Astrocyte (in vitro differentiated cells and primary cell): Measurements from ENCODE around the gene ZP2.

ENCODE experiments used
- EZH2 ChIP-seq: IDR thresholded peaks from 2 replicates; pipeline ENCODE4 v1.6.1; 2012; ENCODE audit warnings: mild to moderate bottlenecking, low read length, inconsistent platforms; ENCODE audit not compliant: insufficient read depth
- TF ChIP-seq, protein P1 (sequence below): IDR thresholded peaks from 2 replicates; pipeline ENCODE4 v1.5.1; 2011; ENCODE audit warnings: low read depth, mild to moderate bottlenecking, inconsistent platforms, low read length, moderate library complexity; ENCODE audit not compliant: insufficient read depth

- TF ChIP-seq, protein P1, sequence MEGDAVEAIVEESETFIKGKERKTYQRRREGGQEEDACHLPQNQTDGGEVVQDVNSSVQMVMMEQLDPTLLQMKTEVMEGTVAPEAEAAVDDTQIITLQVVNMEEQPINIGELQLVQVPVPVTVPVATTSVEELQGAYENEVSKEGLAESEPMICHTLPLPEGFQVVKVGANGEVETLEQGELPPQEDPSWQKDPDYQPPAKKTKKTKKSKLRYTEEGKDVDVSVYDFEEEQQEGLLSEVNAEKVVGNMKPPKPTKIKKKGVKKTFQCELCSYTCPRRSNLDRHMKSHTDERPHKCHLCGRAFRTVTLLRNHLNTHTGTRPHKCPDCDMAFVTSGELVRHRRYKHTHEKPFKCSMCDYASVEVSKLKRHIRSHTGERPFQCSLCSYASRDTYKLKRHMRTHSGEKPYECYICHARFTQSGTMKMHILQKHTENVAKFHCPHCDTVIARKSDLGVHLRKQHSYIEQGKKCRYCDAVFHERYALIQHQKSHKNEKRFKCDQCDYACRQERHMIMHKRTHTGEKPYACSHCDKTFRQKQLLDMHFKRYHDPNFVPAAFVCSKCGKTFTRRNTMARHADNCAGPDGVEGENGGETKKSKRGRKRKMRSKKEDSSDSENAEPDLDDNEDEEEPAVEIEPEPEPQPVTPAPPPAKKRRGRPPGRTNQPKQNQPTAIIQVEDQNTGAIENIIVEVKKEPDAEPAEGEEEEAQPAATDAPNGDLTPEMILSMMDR: no peak
- no peak for TF ChIP-seq EZH2
Measured at GRCh38 chr16:21205303-21205702, 6.1 kb downstream of the ZP2 start.
